ENCODE results near the gene ATXN1. TPM values are rescaled to one million over a fixed set of nuclear protein-coding genes. Genes with fewer than 3 reads are reported as not detected.

The ATXN1 gene
- total and polyA plus RNA-seq, 2 of the 13 experiments (the other 11 are each of a cell fraction or from before 2014, with no cell fraction given): 20.7 to 39.5 TPM

DNA sequence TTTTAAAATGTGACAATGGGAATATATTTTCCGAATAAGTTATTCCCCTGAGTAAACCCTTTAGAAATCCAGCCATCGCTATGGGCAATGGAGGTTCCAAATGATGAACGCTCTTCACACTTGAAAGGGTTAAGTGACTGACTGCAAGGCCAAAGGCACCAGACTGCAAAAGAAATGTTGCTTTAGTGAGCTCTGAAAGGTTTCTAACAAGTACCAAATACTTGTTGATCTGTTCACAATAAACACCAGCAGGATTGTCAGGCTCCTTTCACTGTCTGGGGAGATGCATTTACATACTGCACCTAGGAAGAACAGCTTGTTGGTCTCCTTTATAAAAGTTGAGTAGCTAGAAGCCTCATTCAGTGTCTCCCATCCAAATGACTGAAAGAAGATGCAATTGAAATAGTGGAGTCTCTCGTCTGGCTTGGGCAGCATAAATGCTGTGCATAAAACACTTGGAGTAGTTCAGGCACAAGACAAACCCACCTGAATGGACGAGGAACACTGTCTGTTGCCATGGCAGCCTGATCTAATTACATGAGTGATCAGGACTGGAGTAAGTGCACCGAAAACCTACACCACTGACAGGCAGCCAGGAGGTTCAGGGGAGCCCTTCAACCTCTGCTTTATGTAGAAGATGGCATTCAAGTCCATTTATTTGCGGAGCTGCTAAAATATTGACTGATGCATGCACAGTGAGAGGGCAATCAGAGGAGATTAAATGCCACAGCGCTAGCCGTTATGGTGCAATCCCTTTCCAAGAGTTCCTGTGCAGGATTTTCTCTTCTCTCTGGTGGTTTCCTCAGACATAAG, 2.9 kb downstream of the ATXN1 start (continued):
- TF ChIP-seq ARID4A (CRISPR knock-in tag; IDR thresholded peaks at IDR 0.05; ENCODE audit: borderline replicate concordance) (no peak), ZNF382 (CRISPR knock-in tag; IDR thresholded peaks at IDR 0.05; ENCODE audit: borderline replicate concordance) (no peak), HNF4A (CRISPR knock-in tag; IDR thresholded peaks at IDR 0.05) (no peak), ZIK1 (CRISPR knock-in tag; IDR thresholded peaks at IDR 0.05; ENCODE audit: borderline replicate concordance, low read depth) (no peak), ZNF329 (CRISPR knock-in tag; IDR thresholded peaks at IDR 0.05; ENCODE audit: low read depth) (no peak), ZNF652 (CRISPR knock-in tag; IDR thresholded peaks at IDR 0.05; ENCODE audit: borderline replicate concordance, low read depth) (peak; percentile 90), GRHL1 (CRISPR knock-in tag; conservative IDR thresholded peaks at IDR 0.05) (no peak), MXI1 (IDR thresholded peaks at IDR 0.05; ENCODE audit: borderline replicate concordance, low read depth, low read length) (0 out of 3 replicates have a peak, but pooled peaks have one; percentile 12), ARNTL (CRISPR knock-in tag; IDR thresholded peaks at IDR 0.05) (no peak), CCDC6 (CRISPR knock-in tag; IDR thresholded peaks at IDR 0.05) (no peak), HNRNPUL1 (IDR thresholded peaks at IDR 0.05; ENCODE audit: low read depth, low read length) (no peak), RFX3 (CRISPR knock-in tag; IDR thresholded peaks at IDR 0.05) (peak; percentile 81), RFX1 (IDR thresholded peaks at IDR 0.05) (peak; percentile 68), ZFP37 (CRISPR knock-in tag; IDR thresholded peaks at IDR 0.05; ENCODE audit: borderline replicate concordance) (no peak), ZNF570 (CRISPR knock-in tag; IDR thresholded peaks at IDR 0.05; ENCODE audit: borderline replicate concordance) (no peak), TGIF2 (CRISPR knock-in tag; IDR thresholded peaks at IDR 0.05) (0 out of 2 replicates have a peak, but pooled peaks have one; percentile 52), ZNF781 (CRISPR knock-in tag; IDR thresholded peaks at IDR 0.05; ENCODE audit: borderline replicate concordance, not compliant biosample characterization) (no peak), YEATS2 (CRISPR knock-in tag; IDR thresholded peaks at IDR 0.05; ENCODE audit: borderline replicate concordance) (no peak)
- TF ChIP-seq, protein P1, sequence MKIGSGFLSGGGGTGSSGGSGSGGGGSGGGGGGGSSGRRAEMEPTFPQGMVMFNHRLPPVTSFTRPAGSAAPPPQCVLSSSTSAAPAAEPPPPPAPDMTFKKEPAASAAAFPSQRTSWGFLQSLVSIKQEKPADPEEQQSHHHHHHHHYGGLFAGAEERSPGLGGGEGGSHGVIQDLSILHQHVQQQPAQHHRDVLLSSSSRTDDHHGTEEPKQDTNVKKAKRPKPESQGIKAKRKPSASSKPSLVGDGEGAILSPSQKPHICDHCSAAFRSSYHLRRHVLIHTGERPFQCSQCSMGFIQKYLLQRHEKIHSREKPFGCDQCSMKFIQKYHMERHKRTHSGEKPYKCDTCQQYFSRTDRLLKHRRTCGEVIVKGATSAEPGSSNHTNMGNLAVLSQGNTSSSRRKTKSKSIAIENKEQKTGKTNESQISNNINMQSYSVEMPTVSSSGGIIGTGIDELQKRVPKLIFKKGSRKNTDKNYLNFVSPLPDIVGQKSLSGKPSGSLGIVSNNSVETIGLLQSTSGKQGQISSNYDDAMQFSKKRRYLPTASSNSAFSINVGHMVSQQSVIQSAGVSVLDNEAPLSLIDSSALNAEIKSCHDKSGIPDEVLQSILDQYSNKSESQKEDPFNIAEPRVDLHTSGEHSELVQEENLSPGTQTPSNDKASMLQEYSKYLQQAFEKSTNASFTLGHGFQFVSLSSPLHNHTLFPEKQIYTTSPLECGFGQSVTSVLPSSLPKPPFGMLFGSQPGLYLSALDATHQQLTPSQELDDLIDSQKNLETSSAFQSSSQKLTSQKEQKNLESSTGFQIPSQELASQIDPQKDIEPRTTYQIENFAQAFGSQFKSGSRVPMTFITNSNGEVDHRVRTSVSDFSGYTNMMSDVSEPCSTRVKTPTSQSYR (CRISPR knock-in tag; IDR thresholded peaks at IDR 0.05; ENCODE audit: borderline replicate concordance): no peak
- TF ChIP-seq, protein P2, sequence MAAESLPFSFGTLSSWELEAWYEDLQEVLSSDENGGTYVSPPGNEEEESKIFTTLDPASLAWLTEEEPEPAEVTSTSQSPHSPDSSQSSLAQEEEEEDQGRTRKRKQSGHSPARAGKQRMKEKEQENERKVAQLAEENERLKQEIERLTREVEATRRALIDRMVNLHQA (CRISPR knock-in tag; IDR thresholded peaks at IDR 0.05): no peak
